T47D (cell line): ENCODE measurements around the gene MEGF11.
A peak's percentile ranks its signal among the peaks of the same experiment; 100 is the strongest.

Experiments
- DNase-seq, 2 experiments: peaks; one replicate each; pipeline versions ENCODE4 v3.0.0 to v3.0.0-alpha.2; 2011 to 2012; ENCODE audit warnings: low read depth in 1 of 2, low spot score in 1 of 2
- JUND ChIP-seq: IDR thresholded peaks from 2 replicates; pipeline ENCODE4 v1.6.1; 2012; ENCODE audit warnings: low read depth
- in situ Hi-C: cut with HindIII; loops from 2 replicates; pipeline ENCODE4 v1.10.0; 2016; ENCODE audit warnings: low sequenced_read_pairs, low pct_unique_long_range_greater_than_20kb

Gene MEGF11

GRCh38 chr15:65938604-65939003 is 314.9 kb downstream of the MEGF11 start:
- DNase-seq, result no peak
- no peak for TF ChIP-seq JUND
- in situ Hi-C loops, result no loop called here

- peak in 1 of 2 experiments; percentile 35 for DNase-seq
- no peak for TF ChIP-seq JUND
- in situ Hi-C loops, result no loop called here
Measured at GRCh38 chr15:65937476-65937875, 316.1 kb downstream of the MEGF11 start.

- no peak for DNase-seq
- TF ChIP-seq JUND, result no peak
- in situ Hi-C loops, result no loop called here
Measured at GRCh38 chr15:65937054-65937453, 316.5 kb downstream of the MEGF11 start.

- in situ Hi-C loops, result no loop called here
- no peak for DNase-seq
- no peak for TF ChIP-seq JUND
Measured at GRCh38 chr15:65936282-65936681, 317.3 kb downstream of the MEGF11 start.

GRCh38 chr15:65935391-65935790 is 318.2 kb downstream of the MEGF11 start:
- DNase-seq, result no peak
- in situ Hi-C loops, result no loop called here
- TF ChIP-seq JUND, result no peak

GRCh38 chr15:65931221-65931620 is 322.3 kb downstream of the MEGF11 start:
- TF ChIP-seq JUND, result no peak
- in situ Hi-C loops, result no loop called here
- DNase-seq, result no peak

GRCh38 chr15:65930134-65930533 is 323.4 kb downstream of the MEGF11 start:
- DNase-seq, result no peak
- in situ Hi-C loops, result no loop called here
- TF ChIP-seq JUND, result no peak

GRCh38 chr15:65929573-65929972 is 324.0 kb downstream of the MEGF11 start:
- in situ Hi-C loops, result no loop called here
- no peak for DNase-seq
- TF ChIP-seq JUND, result no peak

GRCh38 chr15:65927545-65927944 is 326.0 kb downstream of the MEGF11 start:
- peak in 1 of 2 experiments; percentile 37 for DNase-seq
- in situ Hi-C loops, result no loop called here
- no peak for TF ChIP-seq JUND

GRCh38 chr15:65926899-65927298 is 326.7 kb downstream of the MEGF11 start:
- DNase-seq, result no peak
- in situ Hi-C loops, result no loop called here

GRCh38 chr15:65926459-65926858 is 327.1 kb downstream of the MEGF11 start:
- no peak for TF ChIP-seq JUND
- DNase-seq, result no peak
- in situ Hi-C loops, result no loop called here

More at GRCh38 chr15:65926899-65927298, 326.7 kb downstream of the MEGF11 start:
- no peak for TF ChIP-seq JUND

GRCh38 chr15:65925338-65925737 is 328.2 kb downstream of the MEGF11 start:
- in situ Hi-C loops, result no loop called here
- no peak for TF ChIP-seq JUND
- no peak for DNase-seq

- in situ Hi-C loops, result no loop called here
- DNase-seq, result no peak
- TF ChIP-seq JUND, result no peak
Measured at GRCh38 chr15:65924004-65924403, 329.5 kb downstream of the MEGF11 start.

- DNase-seq, result no peak
- no peak for TF ChIP-seq JUND
- in situ Hi-C loops, result no loop called here
Measured at GRCh38 chr15:65923264-65923663, 330.3 kb downstream of the MEGF11 start.
